A673 (cell line): ENCODE results near the gene RIMKLB.

ENCODE experiments used
- EZH2 ChIP-seq: fragments of 200-600 bp; sonication (generic); IDR thresholded peaks from 2 replicates; pipeline ENCODE4 v1.6.1; 2017; ENCODE audit warnings: borderline replicate concordance, low read depth, mild to moderate bottlenecking, mixed read lengths, antibody characterized with exemption, low read length; ENCODE audit not compliant: poor library complexity, severe bottlenecking
- TF ChIP-seq, protein P1 (sequence below): fragments of 300-800, 200-600 bp; sonication (generic); conservative IDR thresholded peaks from 2 replicates; pipeline ENCODE4 v1.5.1; 2017; ENCODE audit warnings: low read depth, mild to moderate bottlenecking, antibody characterized with exemption, low read length, moderate library complexity, mixed read lengths

- TF ChIP-seq, protein P1, sequence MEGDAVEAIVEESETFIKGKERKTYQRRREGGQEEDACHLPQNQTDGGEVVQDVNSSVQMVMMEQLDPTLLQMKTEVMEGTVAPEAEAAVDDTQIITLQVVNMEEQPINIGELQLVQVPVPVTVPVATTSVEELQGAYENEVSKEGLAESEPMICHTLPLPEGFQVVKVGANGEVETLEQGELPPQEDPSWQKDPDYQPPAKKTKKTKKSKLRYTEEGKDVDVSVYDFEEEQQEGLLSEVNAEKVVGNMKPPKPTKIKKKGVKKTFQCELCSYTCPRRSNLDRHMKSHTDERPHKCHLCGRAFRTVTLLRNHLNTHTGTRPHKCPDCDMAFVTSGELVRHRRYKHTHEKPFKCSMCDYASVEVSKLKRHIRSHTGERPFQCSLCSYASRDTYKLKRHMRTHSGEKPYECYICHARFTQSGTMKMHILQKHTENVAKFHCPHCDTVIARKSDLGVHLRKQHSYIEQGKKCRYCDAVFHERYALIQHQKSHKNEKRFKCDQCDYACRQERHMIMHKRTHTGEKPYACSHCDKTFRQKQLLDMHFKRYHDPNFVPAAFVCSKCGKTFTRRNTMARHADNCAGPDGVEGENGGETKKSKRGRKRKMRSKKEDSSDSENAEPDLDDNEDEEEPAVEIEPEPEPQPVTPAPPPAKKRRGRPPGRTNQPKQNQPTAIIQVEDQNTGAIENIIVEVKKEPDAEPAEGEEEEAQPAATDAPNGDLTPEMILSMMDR: no peak
- no peak for TF ChIP-seq EZH2
Observed at GRCh38 chr12:8655421-8655820, 42.4 kb upstream of the RIMKLB start.
